ENCODE measurements around the gene WDFY3. TPM values are rescaled to one million over a fixed set of nuclear protein-coding genes. Genes with fewer than 3 reads are reported as not detected.
"Not testable (repeated sequence)": the region's sequence is repeated elsewhere in the genome, so short reads cannot be mapped to it uniquely, and the experiment has no call there.

Gene WDFY3
- total RNA-seq, 1 experiment from 2014 or later: not detected

DNA sequence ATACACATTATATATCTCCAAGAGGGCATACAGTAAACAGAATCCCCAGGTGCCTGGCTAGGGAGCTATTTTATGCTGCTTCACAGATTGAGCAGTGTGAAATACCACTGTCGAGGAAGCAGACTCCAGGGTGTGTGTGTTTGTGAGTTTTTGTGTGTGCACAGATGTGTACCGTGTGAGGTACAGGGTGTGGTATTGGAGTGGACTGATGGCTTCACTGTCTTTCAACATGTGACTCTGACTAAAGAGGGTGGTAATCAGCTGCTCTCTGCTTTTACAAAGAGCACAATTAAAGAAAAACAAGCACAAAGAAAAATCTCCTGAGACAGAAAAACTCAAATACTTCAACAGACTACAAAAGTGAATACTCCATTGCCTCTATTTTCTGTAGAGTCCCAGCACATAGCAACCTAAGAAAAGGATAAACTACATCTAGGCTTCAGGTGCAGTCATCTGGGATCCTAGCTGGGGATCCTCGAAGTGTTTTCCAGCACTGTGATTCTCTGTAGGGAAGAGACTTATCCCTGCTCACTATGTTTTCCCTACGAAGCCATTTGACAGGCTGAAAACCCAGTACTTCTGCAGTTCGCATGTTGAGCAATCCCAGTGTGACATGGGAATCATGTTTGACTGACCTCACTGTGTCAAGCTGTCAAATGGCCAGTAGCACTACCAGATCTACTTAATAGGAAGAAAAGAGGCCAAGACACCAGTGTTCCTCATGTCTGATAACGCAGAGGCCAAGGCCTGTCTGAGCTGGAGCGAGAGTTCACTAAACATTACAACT lies 283.2 kb downstream of the WDFY3 start:
- no peaks in the 10 kb centered on the region for H3K9me2 ChIP-seq (replicated peaks; ENCODE audit: insufficient read depth, low read length)
- no peaks in the 10 kb centered on the region for H3K79me2 ChIP-seq (ENCODE audit: low read length)
- no peak overlapping the region for H3K4me2 ChIP-seq (ENCODE audit: low read depth, low read length, poor library complexity, severe bottlenecking)
- no peaks in the 10 kb centered on the region for H3K4me1 ChIP-seq (ENCODE audit: low read length)
- H3K9me3 ChIP-seq (ENCODE audit: low read length): no peaks in the 10 kb centered on the region
- H2AFZ ChIP-seq (ENCODE audit: low read length): no peak overlapping the region
- DNase-seq: no peak
- no peak overlapping the region for H3K27ac ChIP-seq (ENCODE audit: low read length)
- no peaks in the 10 kb centered on the region for H3K36me3 ChIP-seq (ENCODE audit: insufficient read depth, low read length)
- H4K20me1 ChIP-seq (ENCODE audit: insufficient read depth, low read depth, low read length): no peaks in the 10 kb centered on the region
- no peaks in the 10 kb centered on the region for H3K27me3 ChIP-seq (ENCODE audit: low read length)
- H3K9ac ChIP-seq (ENCODE audit: low read length): no peak overlapping the region
- H3K4me3 ChIP-seq (ENCODE audit: low read length): no peak overlapping the region

DNA sequence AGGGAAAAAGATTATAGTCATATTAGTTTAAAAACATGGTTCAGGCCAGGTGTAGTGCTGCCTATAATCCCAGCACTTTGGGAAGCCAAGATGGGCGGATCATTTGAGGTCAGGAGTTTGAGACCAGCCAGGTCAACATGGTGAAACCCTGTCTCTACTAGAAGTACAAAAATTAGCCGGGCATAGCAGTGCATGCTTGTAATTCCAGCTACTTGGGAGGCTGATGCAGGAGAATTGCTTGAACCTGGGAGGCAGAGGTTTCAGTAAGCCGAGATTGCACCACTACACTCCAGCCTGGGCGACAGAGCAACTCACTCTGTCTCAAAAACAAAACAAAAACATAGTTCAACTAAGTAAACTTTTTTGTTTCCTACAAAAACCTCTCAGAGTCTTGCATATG lies 283.8 kb downstream of the WDFY3 start:
- not testable (repeated sequence) for H3K9ac ChIP-seq (ENCODE audit: low read length); H3K79me2 ChIP-seq (ENCODE audit: low read length); H3K36me3 ChIP-seq (ENCODE audit: insufficient read depth, low read length); H3K27me3 ChIP-seq (ENCODE audit: low read length); H3K9me2 ChIP-seq (replicated peaks; ENCODE audit: insufficient read depth, low read length); H3K4me3 ChIP-seq (ENCODE audit: low read length); H3K27ac ChIP-seq (ENCODE audit: low read length); H3K4me2 ChIP-seq (ENCODE audit: low read depth, low read length, poor library complexity, severe bottlenecking); H4K20me1 ChIP-seq (ENCODE audit: insufficient read depth, low read depth, low read length); H2AFZ ChIP-seq (ENCODE audit: low read length); H3K4me1 ChIP-seq (ENCODE audit: low read length); DNase-seq; H3K9me3 ChIP-seq (ENCODE audit: low read length)

DNA sequence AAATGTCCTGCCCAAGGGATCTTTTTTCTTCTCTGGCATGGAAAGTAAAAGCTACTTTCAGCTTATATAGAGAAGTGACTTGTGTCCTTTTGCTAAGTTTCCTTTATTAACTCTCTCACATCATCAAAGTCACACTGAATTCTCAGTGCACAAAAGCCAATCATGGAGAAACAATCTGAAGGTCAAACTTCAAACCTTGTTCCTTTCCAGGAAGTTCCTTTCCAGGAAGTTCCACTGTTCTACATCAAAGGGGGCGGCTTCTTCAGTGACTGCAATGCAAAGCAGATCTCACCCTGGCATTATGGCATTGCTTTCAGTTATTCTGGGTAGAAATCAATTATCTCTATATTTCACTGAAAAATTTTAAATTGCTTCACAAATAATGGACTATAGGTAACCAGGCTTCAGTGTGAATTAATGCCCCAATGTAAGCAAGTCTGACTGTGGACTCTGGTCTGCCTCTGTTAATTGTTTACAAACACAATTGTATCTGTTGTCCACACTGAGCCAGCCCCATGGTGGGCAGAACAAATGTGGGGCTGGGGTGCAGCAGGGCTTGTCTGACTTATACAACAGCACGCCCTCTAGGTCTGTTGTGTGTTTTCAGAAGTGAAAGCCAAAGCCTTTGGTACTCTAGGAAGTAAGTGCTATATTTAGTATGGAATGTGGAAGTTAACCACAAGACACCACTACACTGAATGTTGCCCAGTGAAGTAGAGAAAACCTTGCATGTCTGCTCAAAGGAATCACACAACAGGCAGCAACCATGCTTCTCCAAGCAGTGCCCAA lies 284.8 kb downstream of the WDFY3 start:
- no peak for DNase-seq
- Histone ChIP-seq H3K4me3 (ENCODE audit: low read length) (no peak overlapping the region), H3K9me3 (ENCODE audit: low read length) (no peaks in the 10 kb centered on the region), H2AFZ (ENCODE audit: low read length) (no peak overlapping the region), H3K4me2 (ENCODE audit: low read depth, low read length, poor library complexity, severe bottlenecking) (no peak overlapping the region), H3K79me2 (ENCODE audit: low read length) (no peaks in the 10 kb centered on the region), H3K27ac (ENCODE audit: low read length) (no peak overlapping the region), H4K20me1 (ENCODE audit: insufficient read depth, low read depth, low read length) (no peaks in the 10 kb centered on the region), H3K4me1 (ENCODE audit: low read length) (no peaks in the 10 kb centered on the region), H3K9me2 (replicated peaks; ENCODE audit: insufficient read depth, low read length) (no peaks in the 10 kb centered on the region), H3K36me3 (ENCODE audit: insufficient read depth, low read length) (no peaks in the 10 kb centered on the region), H3K27me3 (ENCODE audit: low read length) (no peaks in the 10 kb centered on the region), H3K9ac (ENCODE audit: low read length) (no peak overlapping the region)

DNA sequence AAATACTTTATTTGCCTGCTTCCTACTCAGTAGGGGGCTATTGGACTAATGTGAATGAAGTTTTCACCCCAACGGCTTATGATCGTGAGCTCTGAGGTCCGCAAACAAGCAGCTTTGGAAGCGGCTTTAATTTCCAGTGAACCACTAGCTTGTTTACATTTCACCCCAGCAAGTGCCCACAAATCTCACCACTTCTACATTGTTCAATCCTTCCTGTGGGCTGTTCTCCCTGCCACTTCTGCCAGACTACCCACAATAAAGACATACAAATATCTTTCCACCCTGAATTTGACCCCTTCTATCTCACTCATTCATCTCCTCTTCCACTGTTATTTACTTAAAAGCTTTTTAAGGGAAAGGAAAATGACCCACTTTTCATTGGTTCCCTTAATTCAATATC lies 285.5 kb downstream of the WDFY3 start:
- no peaks in the 10 kb centered on the region for H3K9me2 ChIP-seq (replicated peaks; ENCODE audit: insufficient read depth, low read length)
- H3K27me3 ChIP-seq (ENCODE audit: low read length): no peaks in the 10 kb centered on the region
- DNase-seq: no peak
- no peak overlapping the region for H3K9ac ChIP-seq (ENCODE audit: low read length)
- no peaks in the 10 kb centered on the region for H4K20me1 ChIP-seq (ENCODE audit: insufficient read depth, low read depth, low read length)
- no peak overlapping the region for H2AFZ ChIP-seq (ENCODE audit: low read length)
- H3K4me1 ChIP-seq (ENCODE audit: low read length): no peaks in the 10 kb centered on the region
- H3K79me2 ChIP-seq (ENCODE audit: low read length): no peaks in the 10 kb centered on the region
- no peak overlapping the region for H3K4me2 ChIP-seq (ENCODE audit: low read depth, low read length, poor library complexity, severe bottlenecking)
- no peaks in the 10 kb centered on the region for H3K36me3 ChIP-seq (ENCODE audit: insufficient read depth, low read length)
- no peak overlapping the region for H3K27ac ChIP-seq (ENCODE audit: low read length)
- H3K4me3 ChIP-seq (ENCODE audit: low read length): no peak overlapping the region
- H3K9me3 ChIP-seq (ENCODE audit: low read length): no peaks in the 10 kb centered on the region

DNA sequence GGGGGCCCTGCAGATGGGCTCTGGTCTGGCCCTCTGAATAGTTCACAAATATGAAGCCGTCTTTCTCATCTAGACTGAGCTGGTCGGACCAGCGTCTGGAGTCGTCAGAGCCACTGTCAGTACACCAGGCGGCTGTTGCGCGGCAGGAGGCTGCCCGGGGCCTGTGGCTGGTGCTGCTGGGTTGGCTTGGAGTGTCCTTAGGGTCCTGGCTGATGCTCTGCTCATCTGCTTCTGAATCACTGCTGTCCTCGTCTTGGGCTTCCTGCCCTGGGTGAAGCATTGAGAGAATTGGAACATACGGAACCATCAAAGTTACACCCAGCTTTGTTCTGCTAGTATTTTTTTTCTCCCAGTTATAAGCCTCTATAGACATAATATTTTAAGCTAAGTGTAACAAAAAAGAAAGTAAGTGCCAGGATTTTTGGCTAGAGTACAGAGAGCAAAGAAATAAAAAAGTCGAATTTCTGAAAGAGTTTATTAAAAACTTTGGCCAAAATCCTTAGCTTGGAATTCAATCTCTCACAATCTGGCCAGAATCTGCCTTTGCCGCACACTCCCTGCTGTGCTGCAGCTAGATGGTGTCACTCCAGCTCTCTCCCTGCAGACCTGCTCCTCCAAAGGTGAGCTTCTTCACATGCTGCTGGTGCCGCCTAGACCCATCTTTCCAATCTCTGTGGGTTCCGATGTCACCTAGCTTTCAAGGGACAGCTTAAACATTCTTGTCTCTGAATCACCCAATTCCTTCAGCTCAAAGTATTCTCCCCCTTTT lies 287.3 kb downstream of the WDFY3 start:
- Histone ChIP-seq H2AFZ (ENCODE audit: low read length) (no peak overlapping the region), H3K4me1 (ENCODE audit: low read length) (no peaks in the 10 kb centered on the region), H3K4me3 (ENCODE audit: low read length) (no peak overlapping the region)

DNA sequence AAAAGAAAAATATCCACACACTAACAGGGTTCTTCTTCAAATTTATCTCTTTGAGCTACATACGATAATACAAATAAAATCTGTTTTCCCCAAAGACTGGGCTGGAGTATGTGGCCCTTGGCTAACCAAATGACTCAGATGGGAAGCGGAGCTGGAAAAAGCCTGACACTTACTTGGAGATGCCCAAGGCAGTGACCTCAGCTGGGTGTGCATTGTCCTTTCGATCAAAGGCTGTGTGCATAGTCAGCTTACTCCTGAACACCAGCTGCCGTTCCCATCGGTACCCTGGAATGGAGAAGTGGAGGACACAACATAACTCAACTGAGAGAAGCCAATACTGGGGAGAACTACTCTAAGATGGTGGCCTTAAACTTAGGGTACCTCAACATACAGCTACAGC lies 288.5 kb downstream of the WDFY3 start:
- Histone ChIP-seq H3K79me2 (ENCODE audit: low read length) (no peaks in the 10 kb centered on the region), H3K4me2 (ENCODE audit: low read depth, low read length, poor library complexity, severe bottlenecking) (no peak overlapping the region), H3K9me3 (ENCODE audit: low read length) (no peaks in the 10 kb centered on the region), H2AFZ (ENCODE audit: low read length) (no peak overlapping the region), H3K9ac (ENCODE audit: low read length) (no peak overlapping the region), H3K36me3 (ENCODE audit: insufficient read depth, low read length) (no peaks in the 10 kb centered on the region), H3K4me1 (ENCODE audit: low read length) (no peaks in the 10 kb centered on the region), H4K20me1 (ENCODE audit: insufficient read depth, low read depth, low read length) (no peaks in the 10 kb centered on the region), H3K27me3 (ENCODE audit: low read length) (no peaks in the 10 kb centered on the region), H3K4me3 (ENCODE audit: low read length) (no peak overlapping the region), H3K9me2 (replicated peaks; ENCODE audit: insufficient read depth, low read length) (no peaks in the 10 kb centered on the region), H3K27ac (ENCODE audit: low read length) (no peak overlapping the region)
- no peak for DNase-seq

More for the DNA sequence above, 287.3 kb downstream of the WDFY3 start:
- H3K27ac ChIP-seq (ENCODE audit: low read length): no peak overlapping the region
- H3K27me3 ChIP-seq (ENCODE audit: low read length): no peaks in the 10 kb centered on the region
- no peaks in the 10 kb centered on the region for H3K36me3 ChIP-seq (ENCODE audit: insufficient read depth, low read length)
- no peak overlapping the region for H3K9ac ChIP-seq (ENCODE audit: low read length)
- H4K20me1 ChIP-seq (ENCODE audit: insufficient read depth, low read depth, low read length): no peaks in the 10 kb centered on the region
- H3K79me2 ChIP-seq (ENCODE audit: low read length): no peaks in the 10 kb centered on the region
- H3K9me2 ChIP-seq (replicated peaks; ENCODE audit: insufficient read depth, low read length): no peaks in the 10 kb centered on the region
- H3K4me2 ChIP-seq (ENCODE audit: low read depth, low read length, poor library complexity, severe bottlenecking): no peak overlapping the region
- no peaks in the 10 kb centered on the region for H3K9me3 ChIP-seq (ENCODE audit: low read length)
- DNase-seq: no peak

DNA sequence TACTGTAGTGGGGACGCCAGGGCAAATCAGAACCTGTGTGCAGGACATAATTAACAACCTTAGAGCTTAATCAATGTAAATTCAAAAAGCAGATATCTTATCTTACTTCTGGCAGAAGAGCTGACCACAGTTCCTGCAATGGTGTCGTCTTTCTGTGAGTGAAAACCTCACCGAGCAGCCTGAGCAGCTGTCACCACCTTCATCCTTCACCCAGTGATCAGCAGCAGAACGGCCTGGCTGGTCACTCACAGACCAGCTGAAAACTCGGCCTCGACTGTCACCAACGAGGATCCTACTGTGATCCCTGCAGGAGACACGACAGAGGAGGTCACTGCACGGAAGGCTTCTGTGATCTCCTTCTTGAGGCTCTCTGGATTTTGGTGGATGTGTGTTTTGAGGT lies 289.4 kb downstream of the WDFY3 start:
- Histone ChIP-seq H3K36me3 (ENCODE audit: insufficient read depth, low read length) (no peaks in the 10 kb centered on the region), H3K79me2 (ENCODE audit: low read length) (no peaks in the 10 kb centered on the region), H2AFZ (ENCODE audit: low read length) (no peak overlapping the region)

More for the DNA sequence above, 289.4 kb downstream of the WDFY3 start:
- H3K9me3 ChIP-seq (ENCODE audit: low read length): no peaks in the 10 kb centered on the region
- H3K4me2 ChIP-seq (ENCODE audit: low read depth, low read length, poor library complexity, severe bottlenecking): no peak overlapping the region
- H3K27me3 ChIP-seq (ENCODE audit: low read length): no peaks in the 10 kb centered on the region
- no peak for DNase-seq
- no peaks in the 10 kb centered on the region for H4K20me1 ChIP-seq (ENCODE audit: insufficient read depth, low read depth, low read length)
- no peaks in the 10 kb centered on the region for H3K4me1 ChIP-seq (ENCODE audit: low read length)
- no peak overlapping the region for H3K27ac ChIP-seq (ENCODE audit: low read length)
- H3K4me3 ChIP-seq (ENCODE audit: low read length): no peak overlapping the region
- no peak overlapping the region for H3K9ac ChIP-seq (ENCODE audit: low read length)
- no peaks in the 10 kb centered on the region for H3K9me2 ChIP-seq (replicated peaks; ENCODE audit: insufficient read depth, low read length)

All from Karpas-422 (cell line).